Measurements from ENCODE around the gene DAP3. TPM values are rescaled to one million over a fixed set of nuclear protein-coding genes. Genes with fewer than 3 reads are reported as not detected.
"Not testable (repeated sequence)": the region's sequence is repeated elsewhere in the genome, so short reads cannot be mapped to it uniquely, and the experiment has no call there.

Gene DAP3
- total and polyA plus RNA-seq, 9 of the 15 experiments (the other 6 are each of a cell fraction or from before 2014, with no cell fraction given): 155 to 484 (median 298) TPM

DNA sequence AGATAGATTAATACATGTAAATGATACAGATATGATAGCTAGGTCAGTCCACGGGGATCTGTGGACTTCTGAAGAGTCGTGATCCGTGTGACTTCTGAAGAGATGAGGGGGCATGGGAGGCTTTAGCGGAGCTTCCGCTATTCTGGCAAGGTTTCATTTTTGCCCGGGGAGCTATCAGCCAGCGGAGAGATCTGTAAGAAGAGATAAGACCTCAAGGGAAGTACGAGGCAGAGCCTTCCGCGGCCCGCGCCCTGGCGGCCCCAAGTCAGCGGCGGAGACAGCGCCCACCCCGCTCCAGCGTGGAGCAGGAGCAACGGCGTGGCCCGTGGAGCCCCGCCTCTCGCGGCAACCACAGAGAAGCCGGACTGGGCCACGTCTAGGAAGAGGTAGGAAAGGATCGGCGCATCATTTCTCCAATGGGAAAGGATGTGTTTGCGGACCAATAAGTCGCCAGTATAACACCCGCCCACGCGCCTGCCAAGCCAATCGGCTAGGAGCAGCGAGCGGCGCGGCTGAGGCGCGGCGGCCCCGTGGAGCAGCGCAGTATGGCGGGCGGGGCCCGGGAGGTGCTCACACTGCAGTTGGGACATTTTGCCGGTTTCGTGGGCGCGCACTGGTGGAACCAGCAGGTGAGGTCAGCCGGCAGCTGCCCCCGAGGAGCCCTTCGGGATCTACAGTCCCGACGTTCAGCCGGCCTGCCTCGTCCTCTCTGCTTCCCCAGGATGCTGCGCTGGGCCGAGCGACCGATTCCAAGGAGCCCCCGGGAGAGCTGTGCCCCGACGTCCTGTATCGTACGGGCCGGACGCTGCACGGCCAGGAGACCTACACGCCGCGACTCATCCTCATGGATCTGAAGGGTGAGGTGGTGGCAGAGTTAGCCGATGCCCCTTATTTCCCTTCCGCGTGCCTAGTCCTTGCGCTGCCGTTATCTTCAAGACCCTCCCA lies 56.7 kb downstream of the DAP3 start (continued):
- TF ChIP-seq RCOR1 (IDR thresholded peaks at IDR 0.05; ENCODE audit: borderline replicate concordance in 1 of 2, low read depth in 2 of 2, low read length in 2 of 2): peak in 1 of 2 experiments; percentile 51; a peak in 1 of 4 replicates
- peak; percentile 82 for TF ChIP-seq SAFB (IDR thresholded peaks at IDR 0.05; ENCODE audit: borderline replicate concordance, low read depth, low read length)
- peak; percentile 27 to 49 for TF ChIP-seq AFF1 (IDR thresholded peaks at IDR 0.05; ENCODE audit: low read depth in 1 of 2, partially characterized antibody in 2 of 2)
- peak; percentile 83 to 88 for TF ChIP-seq MAZ (CRISPR knock-in tag; conservative IDR thresholded peaks at IDR 0.05 in 1 of 2, IDR thresholded peaks at IDR 0.05 in 1 of 2)
- peak; percentile 91 for TF ChIP-seq POLR2G (IDR thresholded peaks at IDR 0.05; ENCODE audit: low read depth, low read length)
- peak in 1 of 2 experiments; percentile 50; a peak in 1 of 3 replicates for TF ChIP-seq CBX3 (IDR thresholded peaks at IDR 0.05; ENCODE audit: borderline replicate concordance in 1 of 2, low read length in 2 of 2)
- peak; percentile 86 for TF ChIP-seq POLR2A (conservative IDR thresholded peaks at IDR 0.05)
- TF ChIP-seq L3MBTL2 (IDR thresholded peaks at IDR 0.05): peak; percentile 46; the same call in 1 of the 2 replicates
- peak; percentile 72; the same call in 1 of the 2 replicates for TF ChIP-seq ZBTB40 (IDR thresholded peaks at IDR 0.05)
- not testable (repeated sequence) for TF ChIP-seq ZBTB40 (CRISPR knock-in tag; IDR thresholded peaks at IDR 0.05)
